ENCODE data around the gene CD40.

Gene CD40

GRCh38 chr20:46154796-46155195 lies 36.7 kb downstream of the CD40 start:
- no peak overlapping the region for H3K4me2 ChIP-seq (ENCODE audit: low read depth, low read length, poor library complexity, severe bottlenecking)
- no peaks in the 10 kb centered on the region for H3K36me3 ChIP-seq (ENCODE audit: low read length)
- no peaks in the 10 kb centered on the region for H4K20me1 ChIP-seq (ENCODE audit: low read depth, low read length)
- TF ChIP-seq, protein P1, sequence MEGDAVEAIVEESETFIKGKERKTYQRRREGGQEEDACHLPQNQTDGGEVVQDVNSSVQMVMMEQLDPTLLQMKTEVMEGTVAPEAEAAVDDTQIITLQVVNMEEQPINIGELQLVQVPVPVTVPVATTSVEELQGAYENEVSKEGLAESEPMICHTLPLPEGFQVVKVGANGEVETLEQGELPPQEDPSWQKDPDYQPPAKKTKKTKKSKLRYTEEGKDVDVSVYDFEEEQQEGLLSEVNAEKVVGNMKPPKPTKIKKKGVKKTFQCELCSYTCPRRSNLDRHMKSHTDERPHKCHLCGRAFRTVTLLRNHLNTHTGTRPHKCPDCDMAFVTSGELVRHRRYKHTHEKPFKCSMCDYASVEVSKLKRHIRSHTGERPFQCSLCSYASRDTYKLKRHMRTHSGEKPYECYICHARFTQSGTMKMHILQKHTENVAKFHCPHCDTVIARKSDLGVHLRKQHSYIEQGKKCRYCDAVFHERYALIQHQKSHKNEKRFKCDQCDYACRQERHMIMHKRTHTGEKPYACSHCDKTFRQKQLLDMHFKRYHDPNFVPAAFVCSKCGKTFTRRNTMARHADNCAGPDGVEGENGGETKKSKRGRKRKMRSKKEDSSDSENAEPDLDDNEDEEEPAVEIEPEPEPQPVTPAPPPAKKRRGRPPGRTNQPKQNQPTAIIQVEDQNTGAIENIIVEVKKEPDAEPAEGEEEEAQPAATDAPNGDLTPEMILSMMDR (IDR thresholded peaks at IDR 0.05; ENCODE audit: insufficient read depth, low read length, poor library complexity, severe bottlenecking) = no peak
- TF ChIP-seq EZH2phosphoT487 (conservative IDR thresholded peaks at IDR 0.05; ENCODE audit: low read length) = no peak
- H2AFZ ChIP-seq (ENCODE audit: low read depth, low read length, severe bottlenecking) = no peak overlapping the region
- H3K79me2 ChIP-seq (ENCODE audit: insufficient read depth, low read length) = no peaks in the 10 kb centered on the region
- no peaks in the 10 kb centered on the region for H3K9me2 ChIP-seq (replicated peaks; ENCODE audit: insufficient read depth, low read length)
- H3K9ac ChIP-seq (ENCODE audit: low read length) = no peak overlapping the region
- no peaks in the 10 kb centered on the region for H3F3A ChIP-seq (ENCODE audit: insufficient read depth)
- H3K4me3 ChIP-seq (ENCODE audit: insufficient read depth, low read length, poor library complexity, severe bottlenecking) = no peak overlapping the region
- H3K27me3 ChIP-seq (ENCODE audit: low read length) = no peaks in the 10 kb centered on the region
- no peaks in the 10 kb centered on the region for H3K9me3 ChIP-seq (ENCODE audit: insufficient read depth, low read length)
- no peak overlapping the region for H3K27ac ChIP-seq (ENCODE audit: low read depth, low read length)

DNA sequence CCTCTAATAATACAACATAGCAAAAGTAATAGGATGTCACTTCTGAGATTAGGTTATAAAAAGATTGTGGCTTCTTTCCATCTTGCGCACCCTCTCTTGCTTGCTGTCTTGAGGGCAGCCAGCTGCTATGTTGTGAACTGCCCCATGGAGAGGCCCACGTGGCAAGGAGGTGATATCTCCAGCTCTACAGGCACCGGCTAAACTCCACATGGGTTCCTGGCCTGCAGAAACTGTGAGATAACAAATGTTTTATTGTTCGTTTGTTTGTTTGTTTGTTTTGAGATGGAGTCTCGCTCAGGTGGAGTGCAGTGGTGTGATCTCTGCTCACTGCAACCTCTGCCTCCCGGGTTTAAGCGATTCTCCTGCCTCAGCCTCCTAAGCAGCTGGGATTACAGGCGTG lies 38.0 kb downstream of the CD40 start:
- Histone ChIP-seq H3K4me3 (ENCODE audit: insufficient read depth, low read length, poor library complexity, severe bottlenecking) (no peak overlapping the region), H4K20me1 (ENCODE audit: low read depth, low read length) (no peaks in the 10 kb centered on the region), H3K4me2 (ENCODE audit: low read depth, low read length, poor library complexity, severe bottlenecking) (no peak overlapping the region), H3K36me3 (ENCODE audit: low read length) (no peaks in the 10 kb centered on the region), H3K27ac (ENCODE audit: low read depth, low read length) (no peak overlapping the region), H3F3A (ENCODE audit: insufficient read depth) (no peaks in the 10 kb centered on the region), H3K27me3 (ENCODE audit: low read length) (no peaks in the 10 kb centered on the region), H3K9ac (ENCODE audit: low read length) (no peak overlapping the region), H3K79me2 (ENCODE audit: insufficient read depth, low read length) (no peaks in the 10 kb centered on the region), H3K9me2 (replicated peaks; ENCODE audit: insufficient read depth, low read length) (no peaks in the 10 kb centered on the region), H3K9me3 (ENCODE audit: insufficient read depth, low read length) (no peaks in the 10 kb centered on the region), H2AFZ (ENCODE audit: low read depth, low read length, severe bottlenecking) (no peak overlapping the region)
- TF ChIP-seq, protein P1 (IDR thresholded peaks at IDR 0.05; ENCODE audit: insufficient read depth, low read length, poor library complexity, severe bottlenecking) = no peak
- TF ChIP-seq EZH2phosphoT487 (conservative IDR thresholded peaks at IDR 0.05; ENCODE audit: low read length) = no peak

GRCh38 chr20:46157076-46157592 lies 39.0 kb downstream of the CD40 start:
- Histone ChIP-seq H3F3A (ENCODE audit: insufficient read depth) (no peaks in the 10 kb centered on the region), H3K4me3 (ENCODE audit: insufficient read depth, low read length, poor library complexity, severe bottlenecking) (no peak overlapping the region), H3K4me2 (ENCODE audit: low read depth, low read length, poor library complexity, severe bottlenecking) (no peak overlapping the region), H3K9ac (ENCODE audit: low read length) (no peak overlapping the region), H3K9me3 (ENCODE audit: insufficient read depth, low read length) (no peaks in the 10 kb centered on the region), H4K20me1 (ENCODE audit: low read depth, low read length) (no peaks in the 10 kb centered on the region), H3K27ac (ENCODE audit: low read depth, low read length) (no peak overlapping the region), H3K79me2 (ENCODE audit: insufficient read depth, low read length) (no peaks in the 10 kb centered on the region), H2AFZ (ENCODE audit: low read depth, low read length, severe bottlenecking) (no peak overlapping the region), H3K9me2 (replicated peaks; ENCODE audit: insufficient read depth, low read length) (no peaks in the 10 kb centered on the region), H3K27me3 (ENCODE audit: low read length) (no peaks in the 10 kb centered on the region), H3K36me3 (ENCODE audit: low read length) (no peaks in the 10 kb centered on the region)
- TF ChIP-seq EZH2phosphoT487 (conservative IDR thresholded peaks at IDR 0.05; ENCODE audit: low read length) = no peak
- TF ChIP-seq, protein P1 (IDR thresholded peaks at IDR 0.05; ENCODE audit: insufficient read depth, low read length, poor library complexity, severe bottlenecking) = no peak
